Measurements from ENCODE around the gene ASPSCR1.

- no peak for TF ChIP-seq GATA2 (IDR thresholded peaks at IDR 0.05; ENCODE audit: low read depth, low read length)
- no peak for TF ChIP-seq GATA3 (IDR thresholded peaks at IDR 0.05; ENCODE audit: low read depth, low read length)
Measured at GRCh38 chr17:81968396-81968745, 9.1 kb upstream of the ASPSCR1 start.
